H9 (cell line): ENCODE results near the gene PRCD. TPM values are rescaled to one million over a fixed set of nuclear protein-coding genes. Genes with fewer than 3 reads are reported as not detected.
"Not testable (repeated sequence)": the region's sequence is repeated elsewhere in the genome, so short reads cannot be mapped to it uniquely, and the experiment has no call there.

Experiments used
- DNase-seq: peaks from one replicate; pipeline ENCODE4 v3.0.0-alpha.2; 2017
- H2AFZ ChIP-seq: one replicate; pipeline ENCODE4 v1.6.1; 2013; ENCODE audit warnings: mild to moderate bottlenecking, low read length, control low read depth, moderate library complexity
- H2AK5ac ChIP-seq: 2 replicates; pipeline ENCODE4 v1.6.1; 2013; ENCODE audit warnings: low read length, control low read depth, mixed read lengths; ENCODE audit not compliant: insufficient read length
- H2BK120ac ChIP-seq: one replicate; pipeline ENCODE4 v1.6.1; 2013; ENCODE audit warnings: low read depth, mild to moderate bottlenecking, low read length, control low read depth, inconsistent platforms; ENCODE audit not compliant: poor library complexity, severe bottlenecking
- H2BK12ac ChIP-seq: 2 replicates; pipeline ENCODE4 v1.6.1; 2013; ENCODE audit warnings: low read length, control low read depth, mixed read lengths, low read depth; ENCODE audit not compliant: insufficient read length
- H2BK15ac ChIP-seq: 2 replicates; pipeline ENCODE4 v1.6.1; 2013; ENCODE audit warnings: low read depth, low read length, control low read depth
- H2BK20ac ChIP-seq: one replicate; pipeline ENCODE4 v1.6.1; 2013; ENCODE audit warnings: low read depth, mild to moderate bottlenecking, low read length, control low read depth, inconsistent platforms; ENCODE audit not compliant: poor library complexity, severe bottlenecking
- H2BK5ac ChIP-seq: 2 replicates; pipeline ENCODE4 v1.6.1; 2013; ENCODE audit warnings: low read length, control low read depth, mixed read lengths; ENCODE audit not compliant: insufficient read length
- H3K14ac ChIP-seq: 2 replicates; pipeline ENCODE4 v1.6.1; 2013; ENCODE audit warnings: low read length, control low read depth; ENCODE audit not compliant: insufficient read depth
- H3K18ac ChIP-seq: 2 replicates; pipeline ENCODE4 v1.6.1; 2013; ENCODE audit warnings: low read depth, mild to moderate bottlenecking, mixed read lengths, low read length, control low read depth; ENCODE audit not compliant: insufficient read length
- H3K23ac ChIP-seq: 2 replicates; pipeline ENCODE4 v1.6.1; 2013; ENCODE audit warnings: low read length, control low read depth, mixed read lengths, low read depth; ENCODE audit not compliant: insufficient read length
- H3K23me2 ChIP-seq: 2 replicates; pipeline ENCODE4 v1.6.1; 2013; ENCODE audit warnings: low read depth, mild to moderate bottlenecking, mixed read lengths, low read length, control low read depth; ENCODE audit not compliant: insufficient read length, poor library complexity, severe bottlenecking
- H3K27ac ChIP-seq: 2 replicates; pipeline ENCODE4 v1.5.1; 2013; ENCODE audit warnings: low read length, control low read depth, mixed read lengths, low read depth; ENCODE audit not compliant: insufficient read length
- H3K27me3 ChIP-seq: 2 replicates; pipeline ENCODE4 v1.6.1; 2013; ENCODE audit warnings: low read length, control low read depth, inconsistent platforms; ENCODE audit not compliant: insufficient read depth
- H3K4ac ChIP-seq: 2 replicates; pipeline ENCODE4 v1.6.1; 2013; ENCODE audit warnings: low read depth, mild to moderate bottlenecking, control low read depth, inconsistent platforms, low read length, moderate library complexity
- H3K4me1 ChIP-seq: 2 replicates; pipeline ENCODE4 v1.6.1; 2013; ENCODE audit warnings: low read length, control low read depth, inconsistent platforms; ENCODE audit not compliant: insufficient read depth
- H3K4me2 ChIP-seq: 2 replicates; pipeline ENCODE4 v1.6.1; 2013; ENCODE audit warnings: low read length, control low read depth, mixed read lengths; ENCODE audit not compliant: insufficient read length, insufficient read depth
- H3K56ac ChIP-seq: 2 replicates; pipeline ENCODE4 v1.6.1; 2013; ENCODE audit warnings: low read depth, mild to moderate bottlenecking, mixed read lengths, low read length, control low read depth; ENCODE audit not compliant: insufficient read length
- H3K79me1 ChIP-seq: 2 replicates; pipeline ENCODE4 v1.6.1; 2013; ENCODE audit warnings: low read depth, mild to moderate bottlenecking, moderate library complexity, low read length, control low read depth, inconsistent platforms; ENCODE audit not compliant: insufficient read depth, poor library complexity, severe bottlenecking
- H3K79me2 ChIP-seq: 2 replicates; pipeline ENCODE4 v1.6.1; 2013; ENCODE audit warnings: low read length, control low read depth, inconsistent platforms; ENCODE audit not compliant: insufficient read depth
- H3K9ac ChIP-seq: 2 replicates; pipeline ENCODE4 v1.6.1; 2013; ENCODE audit warnings: low read length, control low read depth, mixed read lengths; ENCODE audit not compliant: insufficient read length; ENCODE audit errors: extremely low read depth
- H3K9me3 ChIP-seq: one replicate; pipeline ENCODE4 v1.6.1; 2013; ENCODE audit warnings: low read depth, low read length, inconsistent platforms; ENCODE audit not compliant: control insufficient read depth
- H3T11ph ChIP-seq: one replicate; pipeline ENCODE4 v1.6.1; 2013; ENCODE audit warnings: mild to moderate bottlenecking, low read length, control low read depth, inconsistent platforms
- H4K20me1 ChIP-seq: one replicate; pipeline ENCODE4 v1.6.1; 2013; ENCODE audit not compliant: control insufficient read depth, insufficient read length, insufficient read depth
- H4K5ac ChIP-seq: 2 replicates; pipeline ENCODE4 v1.6.1; 2013; ENCODE audit warnings: low read depth, mild to moderate bottlenecking, mixed read lengths, low read length, control low read depth; ENCODE audit not compliant: insufficient read length
- H4K8ac ChIP-seq: replicated peaks from 2 replicates; pipeline ENCODE4 v1.6.1; 2013; ENCODE audit warnings: low read length, control low read depth, mixed read lengths, low read depth; ENCODE audit not compliant: insufficient read length
- H4K91ac ChIP-seq: 2 replicates; pipeline ENCODE4 v1.6.1; 2013; ENCODE audit warnings: low read depth, mild to moderate bottlenecking, moderate library complexity, mixed read lengths, low read length, control low read depth; ENCODE audit not compliant: insufficient read length
- H3K27ac Mint-ChIP-seq, 3 experiments: 2 replicates in 2 of 3; 3 replicates in 1 of 3; pipeline ENCODE4 v1.8.0; 2020 to 2021; ENCODE audit warnings: mixed read lengths in 3 of 3, mild to moderate bottlenecking in 1 of 3, moderate library complexity in 1 of 3
- H3K27me3 Mint-ChIP-seq: 2 replicates; pipeline ENCODE4 v1.8.0; 2021; ENCODE audit warnings: low read depth, mild to moderate bottlenecking, moderate library complexity, mixed read lengths
- H3K36me3 Mint-ChIP-seq, 3 experiments: 2 replicates in 2 of 3; 3 replicates in 1 of 3; pipeline ENCODE4 v1.8.0; 2020 to 2021; ENCODE audit warnings: low read depth in 3 of 3, mixed read lengths in 3 of 3; ENCODE audit not compliant: insufficient read depth in 1 of 3
- H3K4me1 Mint-ChIP-seq, 2 experiments: 2 replicates each; pipeline ENCODE4 v1.8.0; 2020; ENCODE audit warnings: mixed read lengths in 2 of 2
- H3K4me3 Mint-ChIP-seq, 2 experiments: 2 replicates in 1 of 2; 3 replicates in 1 of 2; pipeline ENCODE4 v1.8.0; 2020 to 2021; ENCODE audit warnings: mild to moderate bottlenecking in 2 of 2, mixed read lengths in 2 of 2, moderate library complexity in 1 of 2
- H3K9me3 Mint-ChIP-seq, 2 experiments: 2 replicates in 1 of 2; 3 replicates in 1 of 2; pipeline ENCODE4 v1.8.0; 2020; ENCODE audit warnings: mild to moderate bottlenecking in 2 of 2, mixed read lengths in 2 of 2, moderate library complexity in 1 of 2
- CTCF ChIP-seq: fragments of 200-600 bp; sonication (generic); conservative IDR thresholded peaks from 3 replicates; pipeline ENCODE4 v1.8.0; 2021; ENCODE audit warnings: antibody characterized with exemption, mild to moderate bottlenecking
- WGBS: extraction: QIAGEN DNeasy Blood & Tissue Kit; methylation state at CpG from one replicate; pipeline ENCODE4 v1.1.7; 2013; ENCODE audit warnings: missing lambda C conversion rate, low lambda C conversion rate, mixed read lengths; ENCODE audit not compliant: insufficient read length; ENCODE audit errors: extremely low coverage; 5-methylcytosine and 5-hydroxymethylcytosine counted together
- total RNA-seq: library from RNA; stranded (reverse); gene quantifications from 2 replicates; pipeline ENCODE4 v1.2.1, GENCODE V29; 2021

The PRCD gene
- total RNA-seq, 1 experiment from 2014 or later: 0.46 TPM

GRCh38 chr17:76506408-76507345 lies 33.2 kb upstream of the PRCD start:
- Histone ChIP-seq H4K20me1 (no peaks in the 10 kb centered on the region), H2AK5ac (no peak overlapping the region), H2AFZ (no peak overlapping the region), H2BK12ac (no peak overlapping the region), H3K14ac (no peak overlapping the region; the same call in 1 of the 2 replicates), H4K5ac (no peak overlapping the region), H3K23ac (no peak overlapping the region), H2BK5ac (no peak overlapping the region), H4K8ac (no peak overlapping the region), H3K79me1 (no peaks in the 10 kb centered on the region), H2BK15ac (no peak overlapping the region), H3K4ac (no peak overlapping the region), H3K27ac (no peak overlapping the region), H3K9ac (no peak overlapping the region), H3K9me3 (no peaks in the 10 kb centered on the region), H2BK120ac (no peak overlapping the region), H4K91ac (no peak overlapping the region), H3K79me2 (no peaks in the 10 kb centered on the region), H3K4me1 (peaks cover 1% of the 10 kb centered on the region; the same call in 1 of the 2 replicates), H3K56ac (no peak overlapping the region), H3K18ac (no peak overlapping the region), H2BK20ac (no peak overlapping the region), H3K23me2 (no peaks in the 10 kb centered on the region), H3K27me3 (no peaks in the 10 kb centered on the region), H3K4me2 (no peak overlapping the region), H3T11ph (no peak overlapping the region)
- peaks cover 27% of the 10 kb centered on the region for H3K27me3 Mint-ChIP-seq
- no peaks in the 10 kb centered on the region for H3K36me3 Mint-ChIP-seq
- peaks cover 15 to 26% of the 10 kb centered on the region in 2 experiments for H3K4me1 Mint-ChIP-seq
- no peaks in the 10 kb centered on the region; a peak in 2 of 5 replicates for H3K9me3 Mint-ChIP-seq
- DNase-seq: peak; percentile 96
- TF ChIP-seq CTCF: peak; percentile 98
- H3K4me3 Mint-ChIP-seq: peak overlapping the region in 1 of 2 experiments; percentile 65; a peak in 2 of 5 replicates
- WGBS: no CpG with 5 or more reads among the region's 24 CpGs
- no peak overlapping the region for H3K27ac Mint-ChIP-seq

- not testable (repeated sequence) for H4K8ac ChIP-seq, H2BK120ac ChIP-seq, H2BK15ac ChIP-seq, H4K5ac ChIP-seq, H4K91ac ChIP-seq, H3K56ac ChIP-seq, H2BK20ac ChIP-seq, H3K36me3 Mint-ChIP-seq, H3K79me2 ChIP-seq, H3K18ac ChIP-seq, H2AK5ac ChIP-seq, H3K27ac ChIP-seq, H3K9ac ChIP-seq, H3K27me3 ChIP-seq, H3K23ac ChIP-seq, H3T11ph ChIP-seq, H3K4me3 Mint-ChIP-seq, H3K79me1 ChIP-seq, DNase-seq, H2BK5ac ChIP-seq, H3K4me2 ChIP-seq, H2AFZ ChIP-seq, H3K9me3 Mint-ChIP-seq, H3K23me2 ChIP-seq, H3K4me1 ChIP-seq, H4K20me1 ChIP-seq, H3K14ac ChIP-seq, H2BK12ac ChIP-seq, H3K9me3 ChIP-seq, H3K4ac ChIP-seq
- H3K4me1 Mint-ChIP-seq: peaks cover 2 to 13% of the 10 kb centered on the region in 2 experiments
- no CpG with 5 or more reads among the region's 14 CpGs for WGBS
- 0 out of 7 replicates have a peak overlapping the region, but pooled peaks of 1 of the 3 experiments have one; percentile 13 for H3K27ac Mint-ChIP-seq
- H3K27me3 Mint-ChIP-seq: peaks cover 32% of the 10 kb centered on the region
These were observed 31.3 kb upstream of the PRCD start for GRCh38 chr17:76508472-76509063.
